A549 (cell line): ENCODE measurements around the gene CBARP.

ENCODE experiments used
- BHLHE40 ChIP-seq: IDR thresholded peaks from 2 replicates; pipeline ENCODE4 v1.6.1; 2012; ENCODE audit warnings: low read depth, low read length, inconsistent platforms
- CHD4 ChIP-seq: fragments of 200-600 bp; sonication (generic); IDR thresholded peaks from 2 replicates; pipeline ENCODE4 v1.6.1; 2016; ENCODE audit warnings: antibody characterized with exemption, mild to moderate bottlenecking, borderline replicate concordance
- CTCF ChIP-seq: fragments of >200 bp; sonication (Bioruptor Twin); formaldehyde crosslinking; IDR thresholded peaks from 3 replicates; pipeline ENCODE4 v1.5.1; 2016
- GATA3 ChIP-seq: IDR thresholded peaks from 2 replicates; pipeline ENCODE4 v1.6.1; 2012; ENCODE audit warnings: borderline replicate concordance
- HES2 ChIP-seq: fragments of >200 bp; sonication (Bioruptor Twin); formaldehyde crosslinking; IDR thresholded peaks from 2 replicates; pipeline ENCODE4 v1.6.1; 2016
- HOXA7 ChIP-seq: fragments of 250-450 bp; sonication (Bioruptor Pico); IDR thresholded peaks from 2 replicates; pipeline ENCODE4 v1.5.0; 2020; ENCODE audit warnings: mild to moderate bottlenecking, moderate library complexity
- HOXB5 ChIP-seq: fragments of 250-450 bp; sonication (Bioruptor Pico); IDR thresholded peaks from 2 replicates; pipeline ENCODE4 v1.5.0; 2020; ENCODE audit warnings: mild to moderate bottlenecking, moderate library complexity
- MAX ChIP-seq: IDR thresholded peaks from 2 replicates; pipeline ENCODE4 v1.6.1; 2012
- MYC ChIP-seq: IDR thresholded peaks from 2 replicates; pipeline ENCODE4 v1.6.1; 2012; ENCODE audit warnings: mild to moderate bottlenecking, inconsistent platforms, low read length, improper control_type of control experiment, borderline replicate concordance
- POLR2A ChIP-seq: IDR thresholded peaks from 2 replicates; pipeline ENCODE4 v1.6.1; 2012; ENCODE audit warnings: mild to moderate bottlenecking, low read length
- RAD21 ChIP-seq, 2 experiments: fragments of >200 bp in 1 of 2; sonication (Bioruptor Twin) in 1 of 2; formaldehyde crosslinking in 1 of 2; IDR thresholded peaks in 1 of 2; conservative IDR thresholded peaks in 1 of 2; 2 replicates in 1 of 2; 3 replicates in 1 of 2; pipeline ENCODE4 v1.6.1; 2012 to 2018; ENCODE audit warnings: inconsistent platforms in 1 of 2
- USF2 ChIP-seq: fragments of 450-650 bp; IDR thresholded peaks from 2 replicates; pipeline ENCODE4 v1.6.1; 2014; ENCODE audit warnings: antibody characterized with exemption
- ZSCAN20 ChIP-seq: fragments of 250-450 bp; sonication (Bioruptor Pico); IDR thresholded peaks from 2 replicates; pipeline ENCODE4 v1.8.0; 2022; ENCODE audit warnings: mild to moderate bottlenecking, moderate library complexity

GRCh38 chr19:1206150-1206863, 31.5 kb downstream of the CBARP start:
- no peak for TF ChIP-seq CTCF
- TF ChIP-seq HES2: no peak
- no peak for TF ChIP-seq ZSCAN20 (CRISPR knock-in tag)
- TF ChIP-seq CHD4: no peak
- no peak for TF ChIP-seq HOXA7 (CRISPR knock-in tag)
- TF ChIP-seq MAX: no peak
- no peak for TF ChIP-seq MYC
- no peak for TF ChIP-seq USF2
- TF ChIP-seq POLR2A: no peak
- no peak for TF ChIP-seq BHLHE40
- no peak for TF ChIP-seq GATA3
- no peak for TF ChIP-seq HOXB5 (CRISPR knock-in tag)
- no peak for TF ChIP-seq RAD21 (conservative IDR thresholded peaks at IDR 0.05 in 1 of 2, IDR thresholded peaks at IDR 0.05 in 1 of 2)
